LNCAP (cell line): ENCODE data around the gene TMEM132C.

ENCODE experiments used
- TF ChIP-seq, protein P1 (sequence below): fragments of 450-650 bp; IDR thresholded peaks from 2 replicates; pipeline ENCODE4 v1.5.1; 2017; ENCODE audit warnings: mild to moderate bottlenecking

TMEM132C gene

DNA sequence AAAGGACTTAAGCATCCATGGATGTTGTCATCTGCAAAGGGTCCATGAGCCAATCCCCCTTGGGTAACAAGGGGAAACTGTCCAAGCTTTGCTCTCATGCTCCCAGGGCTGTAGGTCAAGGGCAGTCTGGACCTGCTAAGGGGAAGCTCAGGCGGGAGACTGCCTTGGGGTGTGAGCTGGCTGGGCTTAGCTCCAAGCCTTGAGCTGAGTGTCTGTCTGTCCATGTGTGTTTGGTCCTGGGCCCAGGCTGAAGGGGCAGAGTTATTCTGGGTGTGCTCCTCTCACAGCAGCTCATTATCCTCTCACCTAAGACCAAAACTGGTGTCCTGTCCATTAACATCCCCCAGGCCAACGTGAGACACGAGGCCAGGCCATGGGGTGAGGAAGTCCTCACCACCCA is 282.0 kb downstream of the TMEM132C start:
- TF ChIP-seq, protein P1, sequence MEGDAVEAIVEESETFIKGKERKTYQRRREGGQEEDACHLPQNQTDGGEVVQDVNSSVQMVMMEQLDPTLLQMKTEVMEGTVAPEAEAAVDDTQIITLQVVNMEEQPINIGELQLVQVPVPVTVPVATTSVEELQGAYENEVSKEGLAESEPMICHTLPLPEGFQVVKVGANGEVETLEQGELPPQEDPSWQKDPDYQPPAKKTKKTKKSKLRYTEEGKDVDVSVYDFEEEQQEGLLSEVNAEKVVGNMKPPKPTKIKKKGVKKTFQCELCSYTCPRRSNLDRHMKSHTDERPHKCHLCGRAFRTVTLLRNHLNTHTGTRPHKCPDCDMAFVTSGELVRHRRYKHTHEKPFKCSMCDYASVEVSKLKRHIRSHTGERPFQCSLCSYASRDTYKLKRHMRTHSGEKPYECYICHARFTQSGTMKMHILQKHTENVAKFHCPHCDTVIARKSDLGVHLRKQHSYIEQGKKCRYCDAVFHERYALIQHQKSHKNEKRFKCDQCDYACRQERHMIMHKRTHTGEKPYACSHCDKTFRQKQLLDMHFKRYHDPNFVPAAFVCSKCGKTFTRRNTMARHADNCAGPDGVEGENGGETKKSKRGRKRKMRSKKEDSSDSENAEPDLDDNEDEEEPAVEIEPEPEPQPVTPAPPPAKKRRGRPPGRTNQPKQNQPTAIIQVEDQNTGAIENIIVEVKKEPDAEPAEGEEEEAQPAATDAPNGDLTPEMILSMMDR: no peak

DNA sequence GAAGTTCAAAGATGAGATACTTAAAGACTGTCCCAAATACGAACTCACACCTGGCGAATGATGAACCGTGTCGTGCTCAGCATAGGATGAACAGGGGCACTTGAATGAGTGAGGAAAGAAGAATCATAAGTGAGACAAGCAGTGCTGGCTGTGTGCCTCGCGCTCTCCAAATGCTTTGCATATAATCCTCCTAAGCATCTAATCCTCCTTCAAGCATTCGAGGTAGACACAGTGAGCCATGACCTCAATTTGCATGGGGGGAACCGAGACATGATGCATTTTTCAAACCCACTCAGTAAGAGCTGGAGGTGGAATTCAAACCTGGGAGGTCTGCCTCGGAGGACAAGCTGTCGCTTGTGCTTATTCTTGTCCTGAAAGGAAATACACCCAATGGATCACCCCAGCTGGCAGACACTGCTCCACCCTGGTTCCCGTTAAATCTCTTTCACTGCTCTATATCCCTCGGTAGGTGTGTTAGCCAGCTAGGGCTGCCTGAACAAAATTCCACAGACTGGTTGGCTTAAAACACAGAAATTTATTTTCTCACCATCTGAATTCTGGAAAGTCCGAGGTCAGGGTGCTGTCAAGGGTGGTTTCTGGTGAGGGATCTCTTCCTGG is 282.7 kb downstream of the TMEM132C start:
- TF ChIP-seq, protein P1: no peak

DNA sequence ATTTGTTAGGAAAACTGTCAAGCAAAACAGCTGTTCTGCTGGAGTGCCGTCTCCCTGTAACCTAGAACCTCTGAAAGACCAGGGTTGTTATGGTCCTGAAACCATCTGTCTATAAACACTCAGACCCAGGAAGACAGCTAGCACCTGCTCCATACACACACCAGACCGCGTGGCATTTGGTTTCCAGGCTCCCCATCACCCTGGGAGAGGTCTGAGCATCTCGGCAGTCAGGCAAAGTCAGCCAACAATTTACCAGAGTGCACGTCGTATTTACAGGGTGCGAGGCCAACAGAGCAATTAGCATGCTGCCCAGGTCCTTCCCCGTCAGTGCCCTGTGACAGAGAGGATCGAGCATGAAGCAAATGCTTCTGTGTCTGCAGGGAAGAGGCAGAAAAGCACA is 284.3 kb downstream of the TMEM132C start:
- TF ChIP-seq, protein P1: no peak

DNA sequence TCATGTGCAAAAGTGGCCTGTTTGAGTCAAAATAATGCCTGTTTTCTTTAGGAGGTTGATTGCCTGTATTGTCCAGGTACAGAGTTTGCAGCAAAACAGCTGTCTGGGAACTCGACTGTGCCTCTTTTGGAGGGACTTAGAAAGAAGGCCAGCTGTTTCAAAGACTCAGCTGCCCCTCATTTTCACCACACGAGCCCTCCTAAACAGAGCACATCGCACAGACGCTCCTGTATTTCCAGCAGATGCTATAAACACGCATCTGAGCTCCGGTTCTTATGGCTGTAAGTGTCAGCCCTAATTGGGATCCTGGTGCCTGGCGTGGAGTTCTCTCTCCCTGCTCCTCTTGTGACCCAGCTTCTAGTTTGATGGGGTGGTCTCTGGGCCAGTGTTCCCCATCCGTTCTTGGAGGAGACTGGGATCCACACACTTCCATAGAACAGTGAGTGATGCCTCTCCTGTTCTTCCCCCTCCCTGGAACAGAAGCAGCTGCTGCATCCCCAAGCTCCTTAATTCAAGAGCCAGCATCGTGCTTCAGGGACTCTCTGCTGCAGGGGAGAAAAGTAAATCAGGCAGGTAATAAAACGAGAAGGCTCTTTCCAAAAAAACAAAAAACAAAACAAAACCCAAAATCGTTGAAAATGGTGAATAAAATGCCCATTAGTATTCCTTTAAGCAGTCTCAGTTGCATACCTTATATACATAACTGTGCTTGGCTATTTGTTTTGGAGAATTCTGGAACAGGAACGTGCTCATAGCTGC is 287.8 kb downstream of the TMEM132C start:
- TF ChIP-seq, protein P1: no peak

DNA sequence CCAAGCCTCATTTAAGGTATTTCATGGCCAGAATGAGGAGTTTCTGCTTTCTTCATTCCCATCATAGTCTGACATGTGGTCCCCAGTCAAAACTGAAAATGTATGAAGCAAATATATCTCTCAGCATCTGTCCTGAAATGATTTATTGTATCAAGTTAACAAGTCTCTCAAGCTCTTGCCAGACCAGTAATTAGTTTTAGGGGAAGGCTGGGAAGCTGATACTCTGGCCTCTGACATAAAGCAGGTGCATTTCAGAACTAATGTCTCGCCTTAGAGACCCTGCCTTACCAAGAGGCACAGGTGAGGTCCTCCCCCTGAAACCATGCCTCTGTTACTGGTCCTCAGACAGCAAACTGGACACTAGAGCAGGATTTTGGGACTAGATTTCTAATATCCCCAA is 290.3 kb downstream of the TMEM132C start:
- TF ChIP-seq, protein P1: no peak

DNA sequence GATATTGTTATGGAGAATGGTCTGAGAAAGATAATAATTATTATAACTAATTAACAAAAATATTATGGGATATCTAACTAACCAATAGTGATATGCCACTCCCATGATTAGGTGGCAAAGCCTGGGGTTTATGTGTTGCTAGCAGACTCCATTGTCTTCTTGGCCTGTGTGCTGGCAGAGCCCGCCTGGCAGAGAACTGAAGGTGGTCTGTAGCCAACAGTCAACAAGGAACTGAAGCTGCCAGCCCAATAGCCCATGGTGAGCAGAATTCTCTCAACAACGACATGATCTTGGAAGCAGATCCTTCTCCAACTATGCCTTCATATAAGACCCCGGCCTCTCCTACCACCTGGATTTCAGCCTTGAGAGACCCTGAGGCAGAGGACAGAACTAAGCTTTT is 298.0 kb downstream of the TMEM132C start:
- TF ChIP-seq, protein P1: no peak

DNA sequence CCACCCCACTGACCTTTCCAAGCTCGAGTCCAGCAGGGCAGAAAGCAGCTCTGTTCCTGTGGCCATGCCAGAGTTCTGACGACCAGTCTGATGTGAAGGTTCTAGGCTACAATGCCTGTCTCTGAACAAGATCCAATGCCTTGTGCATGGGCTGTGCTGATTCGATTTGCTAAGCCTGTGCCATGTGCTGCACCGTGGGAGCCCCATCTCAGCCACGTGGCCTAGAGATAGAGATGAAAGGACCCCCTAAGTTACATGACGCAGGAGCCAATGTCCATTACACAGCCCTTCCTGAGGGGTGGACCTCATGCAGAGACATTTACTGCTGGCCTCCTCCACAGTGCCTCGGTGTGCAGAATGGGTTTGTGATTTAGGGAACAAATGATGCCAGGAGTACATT is 300.8 kb downstream of the TMEM132C start:
- TF ChIP-seq, protein P1: no peak
